Dermis microvascular lymphatic vessel endothelial cell (primary cell): ENCODE measurements around the gene ANO10. TPM values are rescaled to one million over a fixed set of nuclear protein-coding genes. Genes with fewer than 3 reads are reported as not detected.
"Not testable (repeated sequence)": the region's sequence is repeated elsewhere in the genome, so short reads cannot be mapped to it uniquely, and the experiment has no call there.

Source experiments
- DNase-seq, 2 donors: peaks; one replicate each; pipeline versions ENCODE4 v3.0.0 to v3.0.0-alpha.2; 2010; ENCODE audit warnings: low read depth in 2 of 2
- total RNA-seq: library from RNA; depleted of rRNA; stranded (reverse); fragments of >200 nt; gene quantifications from 2 replicates; pipeline ENCODE4 v1.2.1, GENCODE V29; 2014

The ANO10 gene
- total RNA-seq, 1 donor from 2014 or later = 25.0 TPM

GRCh38 chr3:43478839-43479238 is 143.0 kb downstream of the ANO10 start:
- DNase-seq = not testable (repeated sequence)

GRCh38 chr3:43478118-43478785 is 143.6 kb downstream of the ANO10 start:
- DNase-seq = peak in 1 of 2 donors; percentile 41

GRCh38 chr3:43477600-43477999 is 144.2 kb downstream of the ANO10 start:
- peak; percentile 30 to 91 for DNase-seq

- DNase-seq = no peak
These were observed 148.1 kb downstream of the ANO10 start for GRCh38 chr3:43473737-43474136.

GRCh38 chr3:43473244-43473643 is 148.6 kb downstream of the ANO10 start:
- no peak for DNase-seq

- peak in 1 of 2 donors; percentile 38 for DNase-seq
These were observed 153.7 kb downstream of the ANO10 start for GRCh38 chr3:43468133-43468532.

- DNase-seq = peak in 1 of 2 donors; percentile 51
These were observed 156.7 kb downstream of the ANO10 start for GRCh38 chr3:43465109-43465508.

GRCh38 chr3:43462566-43462965 is 159.2 kb downstream of the ANO10 start:
- DNase-seq = not testable (repeated sequence)

GRCh38 chr3:43461345-43461744 is 160.5 kb downstream of the ANO10 start:
- DNase-seq = no peak

GRCh38 chr3:43457038-43457437 is 164.8 kb downstream of the ANO10 start:
- not testable (repeated sequence) for DNase-seq

- peak in 1 of 2 donors; percentile 40 for DNase-seq
These were observed 166.6 kb downstream of the ANO10 start for GRCh38 chr3:43455233-43455632.

GRCh38 chr3:43453981-43454380 is 167.8 kb downstream of the ANO10 start:
- no peak for DNase-seq

- no peak for DNase-seq
These were observed 170.0 kb downstream of the ANO10 start for GRCh38 chr3:43451670-43452254.

- DNase-seq = no peak
These were observed 173.7 kb downstream of the ANO10 start for GRCh38 chr3:43448098-43448497.

- no peak for DNase-seq
These were observed 176.0 kb downstream of the ANO10 start for GRCh38 chr3:43445820-43446219.

- no peak for DNase-seq
These were observed 178.9 kb downstream of the ANO10 start for GRCh38 chr3:43442872-43443395.

- no peak for DNase-seq
These were observed 185.2 kb downstream of the ANO10 start for GRCh38 chr3:43436507-43437140.

- DNase-seq = no peak
These were observed 186.1 kb downstream of the ANO10 start for GRCh38 chr3:43435706-43436105.

GRCh38 chr3:43434431-43434830 is 187.4 kb downstream of the ANO10 start:
- no peak for DNase-seq

- no peak for DNase-seq
These were observed 189.3 kb downstream of the ANO10 start for GRCh38 chr3:43432462-43432861.

- DNase-seq = no peak
These were observed 195.4 kb downstream of the ANO10 start for GRCh38 chr3:43426388-43426787.

GRCh38 chr3:43425829-43426228 is 196.0 kb downstream of the ANO10 start:
- DNase-seq = no peak

GRCh38 chr3:43423639-43424038 is 198.2 kb downstream of the ANO10 start:
- no peak for DNase-seq
